Measurements from ENCODE around the gene TRERF1.

GRCh38 chr6:42333612-42334011 is 118.1 kb downstream of the TRERF1 start:
- TF ChIP-seq CTCF (IDR thresholded peaks at IDR 0.05) = no peak
- TF ChIP-seq POLR2A (IDR thresholded peaks at IDR 0.05) = no peak
